GM19043 (cell line): ENCODE measurements around the gene NMNAT1.
"Not testable (repeated sequence)": the region's sequence is repeated elsewhere in the genome, so short reads cannot be mapped to it uniquely, and the experiment has no call there.

ENCODE experiments used
- ATAC-seq: cut with Tn5 transposase; IDR thresholded peaks from one replicate; pipeline ENCODE4 v1.9.1; 2021; ENCODE audit warnings: low read depth; ENCODE audit not compliant: unreplicated experiment

Gene NMNAT1

DNA sequence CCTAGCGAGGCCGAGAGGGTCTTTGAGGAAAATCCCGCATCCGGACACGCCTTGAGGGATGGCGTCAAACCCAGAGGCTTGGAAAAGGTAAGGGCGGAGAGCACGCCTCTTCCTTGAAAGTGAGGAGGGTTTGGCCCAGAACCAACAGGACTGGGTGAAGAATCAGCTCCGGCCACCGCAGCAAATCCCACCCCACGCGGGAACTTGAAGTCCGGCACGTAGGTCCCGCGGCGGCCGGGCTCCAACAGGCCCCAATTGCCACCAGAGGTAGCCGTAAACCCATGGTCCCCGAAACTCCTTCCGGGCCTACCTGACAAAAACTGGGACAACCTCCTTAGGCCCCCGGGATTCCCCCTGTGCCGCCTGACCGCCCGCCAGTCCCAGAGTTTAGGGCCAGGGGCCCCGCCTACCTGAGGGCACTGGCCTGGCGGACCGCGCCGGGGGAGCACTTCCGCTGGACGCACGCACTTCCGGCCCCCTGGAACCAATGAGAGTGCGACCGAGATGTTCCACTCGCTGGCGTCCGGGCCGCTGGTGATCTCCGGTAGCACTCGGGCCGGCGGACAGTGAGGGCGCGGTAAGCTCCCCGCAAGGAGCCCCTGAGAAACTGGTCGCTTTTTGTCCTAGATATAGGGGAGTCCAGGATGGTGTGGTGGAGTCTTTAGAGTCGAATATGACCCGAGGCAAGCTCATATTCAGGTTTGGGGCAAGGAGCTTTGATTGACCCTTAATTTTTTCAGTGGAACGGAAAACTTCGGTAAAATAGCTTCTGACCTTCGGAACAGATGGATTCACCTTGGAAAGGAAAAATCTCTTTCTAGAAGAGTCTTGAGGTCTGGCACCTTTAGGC is at the start of gene NMNAT1, which contains the start of gene LZIC:
Gene NMNAT1, plus strand, starts transcription at position 537 of the 850 bp plus-strand sequence. CDS start 28,599 bp downstream, outside the sequence.
Gene LZIC, minus strand, starts transcription at position 453 of the 850 bp plus-strand sequence. CDS start 6,772 bp downstream, outside the sequence.
- peak; percentile 91 for ATAC-seq

DNA sequence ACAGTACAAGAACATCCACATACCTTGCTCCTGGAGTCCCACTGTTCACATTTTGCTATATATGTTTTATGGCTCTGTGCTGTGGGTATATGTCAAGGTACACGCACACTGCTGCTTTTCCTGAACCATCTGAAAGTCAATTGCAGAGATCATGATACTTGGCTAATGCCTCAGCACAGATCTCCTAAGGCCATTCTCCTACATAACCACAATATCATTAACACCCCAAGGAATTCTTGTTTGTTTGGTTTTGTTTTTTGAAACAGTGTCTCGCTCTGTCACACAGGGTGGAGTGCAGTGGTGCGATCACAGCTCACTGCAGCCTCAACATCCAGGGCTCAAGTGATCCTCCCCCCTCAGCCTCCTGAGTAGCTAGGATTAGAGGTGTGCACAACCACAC is 49.2 kb upstream of the NMNAT1 start:
- ATAC-seq = no peak

- ATAC-seq = no peak
Measured at GRCh38 chr1:9900142-9901043, 42.9 kb upstream of the NMNAT1 start.

DNA sequence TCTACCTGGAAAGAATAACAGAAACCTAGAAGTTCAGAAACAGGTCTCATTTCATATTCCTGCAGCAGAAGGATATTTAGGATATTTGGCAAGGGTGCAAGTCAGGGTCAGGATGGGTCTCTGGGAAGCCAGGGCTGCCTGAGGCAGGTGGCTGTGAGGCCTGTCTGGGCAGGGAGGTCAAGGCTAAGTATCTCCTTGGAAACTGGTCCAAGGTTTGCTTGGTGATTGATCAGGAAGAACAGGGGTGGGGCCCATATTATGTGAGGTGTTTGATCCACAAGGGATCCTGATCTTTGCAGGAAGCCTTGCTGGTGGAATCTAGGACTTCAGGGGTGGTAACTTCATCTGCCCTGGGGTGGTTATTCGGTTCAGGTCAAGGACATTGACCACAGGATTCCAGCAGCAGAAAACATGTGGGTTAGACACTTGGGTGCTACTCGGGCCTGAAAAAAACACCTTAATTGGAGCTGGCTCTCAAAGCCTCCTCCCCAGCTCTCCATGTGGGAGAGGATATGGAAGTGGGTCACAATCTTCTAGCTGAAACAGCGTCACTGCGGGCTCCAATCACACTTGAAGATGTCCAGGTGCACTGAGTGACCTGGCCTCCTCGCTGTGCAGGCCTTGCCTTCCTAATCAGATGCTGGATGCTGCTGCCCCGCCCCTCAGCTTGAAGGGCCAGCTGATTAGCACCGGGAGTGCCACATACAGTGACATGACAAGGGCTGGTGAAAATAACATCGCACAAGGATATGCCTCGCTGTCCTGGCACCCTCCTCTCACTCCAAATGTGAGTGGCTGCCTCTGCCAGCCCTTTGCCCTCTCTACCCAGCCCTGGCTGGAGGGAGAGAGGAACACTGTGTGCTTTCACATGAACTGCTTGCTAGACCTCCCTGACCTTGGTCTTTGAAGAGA is 41.9 kb upstream of the NMNAT1 start:
- no peak for ATAC-seq

DNA sequence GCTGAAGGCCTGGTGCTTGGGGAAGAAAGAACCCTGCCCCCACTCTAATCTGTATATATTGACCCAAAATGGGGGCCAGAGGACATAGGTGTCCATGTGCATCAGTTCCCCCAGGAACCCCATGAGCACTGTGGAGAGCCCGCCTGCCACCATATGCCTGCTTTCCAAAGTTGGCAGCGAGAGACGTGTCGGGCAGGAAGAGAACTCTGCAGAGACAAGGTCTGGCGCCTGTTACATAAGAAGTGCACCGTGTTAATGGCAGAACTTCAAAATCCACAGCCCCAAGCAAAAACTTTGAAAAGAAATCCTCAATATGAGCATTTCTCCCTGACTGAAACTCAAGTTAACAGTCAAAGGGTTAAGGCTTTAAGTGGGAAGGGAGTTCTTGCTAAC is 41.2 kb upstream of the NMNAT1 start:
- no peak for ATAC-seq

DNA sequence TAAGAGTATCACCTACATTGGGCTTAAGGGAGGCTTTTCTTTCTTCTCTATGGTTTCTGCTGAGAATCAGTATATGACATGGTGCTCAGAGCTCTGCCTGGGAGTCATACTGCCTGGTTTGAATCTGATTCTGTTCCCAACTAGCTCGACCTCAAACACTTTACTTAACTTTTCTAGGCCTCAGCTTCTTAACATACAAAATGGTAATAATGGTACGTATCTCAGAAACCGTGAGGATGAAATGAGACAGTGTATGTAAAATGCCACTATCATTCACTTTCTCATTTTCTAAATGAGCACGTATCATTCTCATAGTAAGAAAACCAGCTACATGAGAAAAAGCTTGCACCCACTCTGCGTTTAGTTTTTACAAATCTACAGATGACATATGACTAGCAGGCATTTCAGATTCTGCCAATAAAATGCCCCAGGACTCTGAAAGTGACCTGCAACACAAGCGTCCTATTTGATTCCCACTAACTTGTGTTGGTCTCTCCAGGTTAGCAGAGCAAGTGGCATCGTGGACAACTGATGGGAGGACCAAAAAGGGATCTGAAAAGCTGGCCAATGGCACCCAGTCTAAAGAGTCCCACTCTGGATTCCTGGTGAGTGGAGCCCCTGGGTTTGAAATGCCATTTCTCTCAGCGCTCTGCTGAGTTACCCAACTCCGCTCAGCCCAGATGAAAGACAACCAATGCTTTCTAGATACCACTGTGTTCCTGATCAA is 39.3 kb upstream of the NMNAT1 start:
- ATAC-seq = no peak

DNA sequence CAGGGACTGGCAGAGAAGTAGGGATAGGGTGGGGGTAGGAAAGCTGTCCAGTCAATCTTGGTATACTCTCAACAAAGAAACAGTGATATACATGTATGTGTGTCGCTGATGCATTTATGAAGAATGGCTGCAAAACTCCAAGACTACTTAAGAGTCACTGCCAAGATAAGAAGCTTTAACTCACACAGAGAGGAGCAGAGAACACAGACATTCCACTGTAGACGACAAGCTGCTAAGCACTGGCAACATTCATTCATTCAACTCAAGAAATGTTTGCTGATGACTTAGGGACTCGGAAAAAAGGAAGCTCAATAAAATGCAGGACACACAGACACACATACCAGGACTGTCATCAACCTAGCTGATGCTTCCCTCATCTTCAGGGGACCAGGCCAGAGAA is 38.7 kb upstream of the NMNAT1 start:
- ATAC-seq = no peak

DNA sequence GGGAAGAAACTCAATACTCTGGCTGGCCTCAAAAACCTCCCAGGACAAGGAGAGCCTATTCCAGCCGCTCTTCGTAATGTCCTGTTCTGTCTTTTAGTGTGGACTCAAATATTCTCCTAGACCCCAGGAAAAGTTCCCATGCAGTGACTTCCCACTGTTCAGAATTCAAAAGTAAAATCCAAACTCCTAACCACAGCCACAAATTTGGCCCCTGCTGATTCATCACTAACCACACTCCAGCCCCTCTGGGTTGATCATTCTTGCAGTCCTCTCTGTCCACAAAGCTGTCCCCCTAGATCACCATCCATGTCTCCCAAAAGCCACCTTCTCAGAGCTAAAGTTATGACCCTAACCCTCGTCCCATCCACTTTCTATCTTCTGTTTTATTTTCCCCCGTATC is 38.3 kb upstream of the NMNAT1 start:
- ATAC-seq = no peak

DNA sequence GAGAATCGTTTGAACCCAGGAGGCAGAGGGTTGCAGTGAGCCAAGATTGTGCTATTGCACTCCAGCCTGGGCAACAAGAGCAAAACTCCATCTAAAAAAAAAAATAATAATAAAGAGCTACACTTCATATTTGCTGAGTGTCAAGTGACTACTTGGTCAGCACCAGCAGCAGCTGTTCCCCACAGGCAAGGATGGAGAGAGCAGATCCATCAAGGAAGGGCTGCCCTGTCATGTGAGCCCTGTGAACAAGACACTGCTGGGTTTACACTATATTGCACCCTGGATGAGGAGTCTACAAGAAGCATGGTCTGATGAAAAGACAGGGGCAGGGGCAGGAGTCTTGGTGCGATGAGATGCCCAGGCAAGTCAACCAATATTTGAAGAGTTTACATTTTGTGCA is 36.8 kb upstream of the NMNAT1 start:
- no peak for ATAC-seq

- ATAC-seq = no peak
Measured at GRCh38 chr1:9907441-9907840, 35.8 kb upstream of the NMNAT1 start.

GRCh38 chr1:9908871-9909233 is 34.4 kb upstream of the NMNAT1 start:
- ATAC-seq = no peak

- ATAC-seq = no peak
Measured at GRCh38 chr1:9909234-9910046, 33.8 kb upstream of the NMNAT1 start.

DNA sequence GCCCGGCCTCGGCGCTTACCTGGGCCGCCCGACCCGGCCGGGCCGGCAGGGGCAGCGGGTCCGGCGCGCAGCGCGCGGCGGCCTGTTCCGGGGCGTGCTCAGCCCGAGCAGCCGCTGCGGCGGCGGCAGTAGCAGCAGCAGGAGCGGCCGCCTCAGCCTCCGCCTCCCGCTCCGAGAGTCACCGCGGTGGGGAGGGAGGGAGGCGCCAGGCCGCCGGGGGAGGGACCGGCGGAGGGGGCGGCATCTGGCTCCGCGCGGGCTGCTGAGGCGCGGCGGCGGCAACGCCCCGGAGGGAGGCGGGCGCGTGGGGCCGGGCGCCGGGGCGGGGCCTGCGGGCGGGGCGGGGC is 33.2 kb upstream of the NMNAT1 start, which contains the start of gene CTNNBIP1:
Gene CTNNBIP1, minus strand, starts transcription at position 194 of the 347 bp plus-strand sequence. CDS start 38,205 bp downstream, outside the sequence.
- no peak for ATAC-seq

DNA sequence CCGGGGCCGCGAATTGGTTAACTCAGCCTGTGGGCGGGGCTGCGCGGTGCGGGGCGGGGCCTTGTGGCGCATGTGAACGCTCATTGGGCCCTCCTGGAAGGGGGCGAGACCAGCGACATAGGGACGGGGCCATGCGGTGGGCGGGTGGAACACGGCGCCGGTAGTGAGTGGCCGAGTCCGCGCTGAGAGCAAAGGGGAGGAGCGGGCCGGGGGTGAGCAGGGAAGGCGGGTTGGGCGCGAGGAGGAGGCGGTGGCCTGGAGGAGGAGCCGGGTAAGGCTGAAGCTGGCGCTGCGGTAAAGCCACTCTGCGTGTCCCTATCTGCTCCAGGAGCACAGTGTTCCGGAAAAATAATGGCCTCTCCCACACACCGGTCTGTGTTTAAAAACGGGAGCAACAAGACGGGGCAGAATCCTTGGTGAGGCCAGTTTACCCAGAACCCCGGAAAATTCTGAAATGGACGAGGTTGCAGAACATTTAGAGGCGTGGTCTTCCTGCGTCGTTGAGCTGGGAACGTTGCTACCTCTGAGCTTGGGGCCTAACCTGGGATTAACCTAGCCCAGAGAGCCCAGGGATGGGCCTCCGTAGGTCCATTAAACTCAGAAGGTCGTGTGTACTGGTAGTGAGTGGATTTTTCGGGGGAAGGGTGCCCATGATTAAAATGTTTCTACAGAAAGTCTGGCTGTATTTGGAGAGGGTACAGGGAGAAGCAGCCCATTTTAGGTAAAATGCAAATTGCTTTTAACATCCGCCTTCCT is 32.7 kb upstream of the NMNAT1 start:
- ATAC-seq = peak; percentile 92

GRCh38 chr1:9912264-9912936 is 30.9 kb upstream of the NMNAT1 start:
- no peak for ATAC-seq

GRCh38 chr1:9914610-9914937 is 28.7 kb upstream of the NMNAT1 start:
- no peak for ATAC-seq

- no peak for ATAC-seq
Measured at GRCh38 chr1:9916452-9916851, 26.8 kb upstream of the NMNAT1 start.

DNA sequence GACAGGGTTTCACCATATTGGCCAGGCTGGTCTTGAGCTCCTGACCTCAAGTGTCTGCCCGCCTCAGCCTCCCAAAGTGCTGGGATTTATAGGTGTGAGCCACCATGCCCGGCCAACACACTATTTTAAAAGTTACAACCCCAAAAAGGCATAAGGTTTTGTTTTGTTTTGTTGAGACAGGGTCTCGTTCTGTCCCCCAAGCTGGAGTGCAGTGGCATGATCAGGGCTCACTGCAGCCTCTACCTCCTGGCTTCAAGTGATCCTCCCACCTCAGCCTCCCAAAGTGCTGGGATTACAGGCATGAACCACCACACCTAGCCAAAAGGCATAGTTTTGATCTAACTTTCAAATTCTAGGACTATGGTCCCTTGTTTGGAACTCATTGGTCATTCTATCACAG is 25.8 kb upstream of the NMNAT1 start:
- not testable (repeated sequence) for ATAC-seq
